ENCODE measurements around the gene MCM3AP.
"Not testable (repeated sequence)": the region's sequence is repeated elsewhere in the genome, so short reads cannot be mapped to it uniquely, and the experiment has no call there.

Gene MCM3AP

GRCh38 chr21:46229133-46229922 is 56.1 kb downstream of the MCM3AP start:
- Mint-ChIP-seq H3K4me3 (peak overlapping the region; percentile 90), H3K9me3 (no peaks in the 10 kb centered on the region)
- peak; percentile 33 for ATAC-seq (ENCODE audit: low read depth)

DNA sequence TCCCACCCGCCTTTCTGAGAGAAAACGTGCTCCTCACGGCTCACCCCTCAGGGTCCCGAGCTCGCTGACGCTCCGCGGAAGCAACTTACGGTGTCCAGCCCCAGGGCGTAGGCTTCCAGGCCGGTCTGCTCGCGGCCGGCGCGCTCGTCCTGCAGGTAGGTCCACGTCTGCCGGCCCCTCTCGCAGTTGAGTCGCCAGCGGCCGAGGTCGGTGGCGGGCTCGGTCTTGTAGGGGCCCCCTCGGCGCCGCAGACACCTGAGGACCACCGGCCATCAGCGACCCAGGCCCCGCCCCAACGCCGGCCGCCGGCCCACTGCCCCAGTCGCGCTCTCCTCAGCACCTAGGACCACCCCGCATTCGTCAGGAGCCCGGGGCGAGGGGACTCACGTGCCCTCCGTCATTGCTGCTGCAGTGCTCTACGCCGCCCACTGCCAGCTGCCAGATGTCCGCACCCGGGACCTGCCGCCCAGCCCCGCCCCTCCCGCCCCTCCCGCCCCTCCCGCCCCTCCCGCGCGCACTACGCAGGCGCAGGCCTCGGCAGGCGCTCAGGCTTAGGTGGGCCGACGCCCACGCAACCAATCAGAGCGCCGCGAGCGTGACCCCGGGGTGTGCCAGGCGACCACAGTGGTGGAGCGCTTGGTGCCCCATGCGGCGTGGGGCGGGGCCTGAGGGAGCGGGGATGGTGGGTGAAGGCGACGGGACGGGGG is 56.9 kb downstream of the MCM3AP start, which contains the start of gene LSS:
Gene LSS, minus strand, starts transcription at position 430 of the 707 bp plus-strand sequence. Its CDS starts 29 bp downstream, at position 401.
- ATAC-seq (ENCODE audit: low read depth) (peak; percentile 93), DNase-seq (ENCODE audit: low spot score in 2 of 2) (peak; percentile 90 to 97)
- H3K4me3 Mint-ChIP-seq, result peak within 1 kb of the TSS; percentile 90
- H3K27ac Mint-ChIP-seq, result peak within 1 kb of the TSS; percentile 85
- H3K9me3 Mint-ChIP-seq, result no peaks in the 10 kb centered on the region
- H3K36me3 Mint-ChIP-seq, result peaks cover 7% of the 10 kb centered on the region
- H3K4me1 Mint-ChIP-seq, result peaks cover 41% of the 10 kb centered on the region
- H3K27me3 Mint-ChIP-seq, result no peaks in the 10 kb centered on the region

More at GRCh38 chr21:46229133-46229922, 56.1 kb downstream of the MCM3AP start:
- peaks cover 14% of the 10 kb centered on the region for H3K36me3 Mint-ChIP-seq
- peak overlapping the region; percentile 85 for H3K27ac Mint-ChIP-seq
- H3K4me1 Mint-ChIP-seq, result peaks cover 41% of the 10 kb centered on the region
- no peaks in the 10 kb centered on the region for H3K27me3 Mint-ChIP-seq
- DNase-seq (ENCODE audit: low spot score in 2 of 2), result peak in 1 of 2 donors; percentile 67

DNA sequence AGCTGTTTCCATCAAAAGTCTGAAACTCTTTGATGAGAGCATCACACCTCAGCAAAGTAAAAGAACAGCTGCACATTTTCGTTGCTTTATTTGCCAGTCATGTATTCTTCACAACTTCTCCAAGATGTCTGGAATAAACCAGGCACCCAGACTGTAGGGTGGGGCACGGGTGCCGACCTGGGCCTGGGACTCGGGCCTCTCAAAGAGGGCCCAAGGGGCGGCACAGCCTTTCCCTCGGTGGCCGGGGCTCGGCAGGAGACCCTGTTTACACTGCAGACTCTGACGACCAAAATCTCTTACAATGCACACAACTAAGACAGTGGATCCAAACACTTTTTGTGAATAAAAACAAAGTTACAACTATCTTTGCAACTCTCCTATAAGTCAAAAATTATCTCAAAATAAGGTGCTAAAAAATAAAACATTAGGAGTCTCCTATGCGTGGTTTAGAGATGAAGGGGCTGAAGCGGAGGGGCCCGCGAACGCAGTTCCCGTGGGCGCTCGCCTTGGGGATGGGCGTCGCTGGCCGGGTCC is 57.5 kb downstream of the MCM3AP start:
- peak overlapping the region; percentile 85 for H3K27ac Mint-ChIP-seq
- no peak for ATAC-seq (ENCODE audit: low read depth)
- no peaks in the 10 kb centered on the region for H3K27me3 Mint-ChIP-seq
- H3K4me3 Mint-ChIP-seq, result peak overlapping the region; percentile 89
- peaks cover 5% of the 10 kb centered on the region for H3K36me3 Mint-ChIP-seq
- H3K9me3 Mint-ChIP-seq, result no peaks in the 10 kb centered on the region
- peaks cover 41% of the 10 kb centered on the region for H3K4me1 Mint-ChIP-seq
- DNase-seq (ENCODE audit: low spot score in 2 of 2), result no peak

GRCh38 chr21:46226920-46227599 is 58.4 kb downstream of the MCM3AP start:
- no peak for DNase-seq (ENCODE audit: low spot score in 2 of 2)
- Mint-ChIP-seq H3K9me3 (no peaks in the 10 kb centered on the region), H3K36me3 (peaks cover 10% of the 10 kb centered on the region), H3K4me3 (peak overlapping the region; percentile 89), H3K27ac (peak overlapping the region; percentile 85), H3K27me3 (no peaks in the 10 kb centered on the region), H3K4me1 (peaks cover 41% of the 10 kb centered on the region)
- ATAC-seq (ENCODE audit: low read depth), result no peak

- peak overlapping the region; percentile 85 for H3K27ac Mint-ChIP-seq
Observed at GRCh38 chr21:46226146-46226545, 59.3 kb downstream of the MCM3AP start.

DNA sequence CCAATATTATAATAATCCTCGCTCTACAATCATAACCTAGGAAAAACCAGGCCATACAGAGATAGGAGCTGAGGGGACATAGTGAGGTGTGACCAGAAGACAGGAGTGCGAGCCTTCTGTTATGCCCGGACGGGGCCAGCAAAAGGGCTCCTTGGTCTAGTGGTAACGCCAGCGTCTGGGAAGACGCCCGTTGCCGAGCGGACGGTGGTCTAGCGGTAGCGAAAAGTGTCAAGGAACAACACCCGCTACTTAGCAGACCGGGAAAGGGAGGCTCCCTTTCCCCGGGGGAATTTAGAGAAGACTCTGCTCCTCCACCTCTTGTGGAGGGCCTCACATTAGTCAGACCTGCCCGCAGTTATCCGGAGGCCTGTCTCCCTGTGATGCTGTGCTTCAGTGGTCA is 61.8 kb downstream of the MCM3AP start:
- not testable (repeated sequence) for DNase-seq (ENCODE audit: low spot score in 2 of 2); H3K27me3 Mint-ChIP-seq; H3K27ac Mint-ChIP-seq; ATAC-seq (ENCODE audit: low read depth); H3K4me3 Mint-ChIP-seq; H3K9me3 Mint-ChIP-seq
- Mint-ChIP-seq H3K4me1 (peaks cover 29% of the 10 kb centered on the region), H3K36me3 (peaks cover 21% of the 10 kb centered on the region)

More at GRCh38 chr21:46226146-46226545, 59.3 kb downstream of the MCM3AP start:
- H3K27me3 Mint-ChIP-seq, result no peaks in the 10 kb centered on the region
- peaks cover 9% of the 10 kb centered on the region for H3K36me3 Mint-ChIP-seq
- peaks cover 36% of the 10 kb centered on the region for H3K4me1 Mint-ChIP-seq
- no peak overlapping the region for H3K4me3 Mint-ChIP-seq
- ATAC-seq (ENCODE audit: low read depth), result no peak
- H3K9me3 Mint-ChIP-seq, result no peaks in the 10 kb centered on the region
- no peak for DNase-seq (ENCODE audit: low spot score in 2 of 2)

DNA sequence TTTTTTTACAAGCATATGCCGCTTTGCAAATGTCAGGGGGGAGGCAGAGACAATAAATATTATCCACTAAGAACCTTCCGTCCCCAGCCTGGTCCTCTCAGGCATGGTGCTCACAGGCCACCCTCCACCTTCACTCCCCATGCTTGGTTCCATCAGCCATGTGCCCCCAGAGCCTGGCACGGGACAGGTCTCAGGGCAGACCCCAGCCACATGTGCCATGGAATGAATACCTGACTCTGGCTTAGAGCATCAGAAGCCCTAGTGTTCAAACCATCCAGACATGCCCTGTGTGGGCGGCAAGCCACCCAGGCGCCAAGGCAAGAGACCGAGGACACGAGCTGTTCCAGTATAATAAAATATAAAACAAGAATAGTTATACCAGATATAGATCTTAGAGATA is 62.2 kb downstream of the MCM3AP start:
- ATAC-seq (ENCODE audit: low read depth) (no peak), DNase-seq (ENCODE audit: low spot score in 2 of 2) (no peak)
- Mint-ChIP-seq H3K4me3 (no peak overlapping the region), H3K27ac (no peak overlapping the region), H3K27me3 (no peaks in the 10 kb centered on the region), H3K36me3 (peaks cover 21% of the 10 kb centered on the region), H3K9me3 (no peaks in the 10 kb centered on the region), H3K4me1 (peaks cover 29% of the 10 kb centered on the region)

DNA sequence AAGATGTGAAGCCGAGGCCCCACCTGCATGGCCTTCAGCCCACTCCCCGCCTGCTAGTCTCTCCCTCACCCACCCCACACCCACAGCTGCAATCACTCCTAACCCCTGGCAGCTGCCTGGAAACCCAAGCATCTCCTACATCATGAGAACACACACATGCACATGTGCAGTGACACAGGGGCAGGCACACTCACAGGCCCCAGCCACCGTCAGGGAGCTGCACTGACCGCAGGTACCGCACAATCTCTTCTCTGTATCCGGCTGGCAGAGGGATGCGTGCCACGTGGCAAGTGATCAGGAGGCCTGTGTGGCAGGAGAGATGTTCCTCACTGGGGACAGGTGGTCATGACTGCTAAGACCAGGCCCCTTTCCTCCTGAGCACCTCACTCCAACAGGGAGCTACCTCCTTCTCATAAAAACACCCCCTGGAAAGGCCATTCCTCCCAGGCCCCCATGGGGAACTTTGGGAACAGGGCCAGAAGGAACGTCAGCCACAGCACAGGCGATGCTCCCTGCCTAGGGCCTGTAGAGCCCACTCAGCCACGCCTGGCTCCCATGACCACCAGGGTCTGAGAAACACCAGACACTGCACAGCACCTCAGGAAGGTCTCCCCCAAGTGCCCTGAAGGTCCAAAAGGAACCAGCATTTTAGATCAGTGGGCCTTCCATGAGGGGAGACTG is 62.8 kb downstream of the MCM3AP start:
- Mint-ChIP-seq H3K4me3 (no peak overlapping the region), H3K4me1 (peaks cover 26% of the 10 kb centered on the region), H3K9me3 (no peaks in the 10 kb centered on the region), H3K27ac (no peak overlapping the region), H3K27me3 (no peaks in the 10 kb centered on the region), H3K36me3 (peaks cover 21% of the 10 kb centered on the region)
- DNase-seq (ENCODE audit: low spot score in 2 of 2) (no peak), ATAC-seq (ENCODE audit: low read depth) (no peak)

DNA sequence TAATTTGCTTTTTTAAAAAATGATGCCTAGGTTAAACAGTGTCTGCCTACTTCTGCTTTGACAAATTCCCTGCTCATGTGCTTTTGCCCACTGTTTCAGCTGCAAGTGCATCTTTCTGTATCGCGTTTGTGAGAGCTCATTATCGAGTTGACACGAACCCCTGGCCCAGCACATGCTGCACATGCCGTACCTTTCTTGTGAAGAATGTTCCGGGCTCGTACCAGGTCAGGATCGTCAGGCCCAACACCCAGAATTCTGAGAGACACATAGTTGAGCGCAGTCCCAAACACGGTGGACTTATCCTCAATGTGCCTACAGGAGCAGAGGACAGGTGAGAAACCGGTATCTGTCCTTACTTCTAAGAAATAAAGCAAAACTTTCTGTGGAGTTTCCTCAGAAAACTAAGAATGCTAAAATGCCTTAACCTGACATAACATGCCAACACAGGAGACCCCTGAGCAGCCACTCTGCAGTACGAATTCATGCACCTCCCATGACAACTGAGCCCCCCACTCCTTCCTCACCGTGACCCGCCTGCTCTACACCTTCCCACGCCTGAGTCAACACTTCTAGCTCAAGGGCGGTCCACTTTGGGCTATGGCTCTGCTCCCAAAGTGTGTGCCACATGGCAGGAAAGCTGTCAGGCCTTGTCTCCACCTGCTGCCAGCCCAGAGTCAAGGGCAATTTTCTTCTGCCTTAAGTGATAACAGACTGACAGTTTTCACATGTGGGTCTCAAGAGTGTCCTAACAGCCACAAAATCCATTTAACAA is 63.6 kb downstream of the MCM3AP start:
- Mint-ChIP-seq H3K9me3 (no peaks in the 10 kb centered on the region), H3K27ac (no peak overlapping the region)
- no peak for ATAC-seq (ENCODE audit: low read depth)

GRCh38 chr21:46220847-46221246 is 64.6 kb downstream of the MCM3AP start:
- DNase-seq (ENCODE audit: low spot score in 2 of 2), result no peak
- no peaks in the 10 kb centered on the region for H3K9me3 Mint-ChIP-seq
- H3K36me3 Mint-ChIP-seq, result peaks cover 24% of the 10 kb centered on the region
- no peak overlapping the region for H3K4me3 Mint-ChIP-seq
- no peak for ATAC-seq (ENCODE audit: low read depth)
- peaks cover 10% of the 10 kb centered on the region for H3K4me1 Mint-ChIP-seq
- H3K27ac Mint-ChIP-seq, result peak overlapping the region; percentile 45
- H3K27me3 Mint-ChIP-seq, result no peaks in the 10 kb centered on the region

More for the DNA sequence above, 63.6 kb downstream of the MCM3AP start:
- Mint-ChIP-seq H3K4me1 (peaks cover 18% of the 10 kb centered on the region), H3K4me3 (no peak overlapping the region), H3K36me3 (peaks cover 21% of the 10 kb centered on the region), H3K27me3 (no peaks in the 10 kb centered on the region)
- no peak for DNase-seq (ENCODE audit: low spot score in 2 of 2)

GRCh38 chr21:46220275-46220810 is 65.1 kb downstream of the MCM3AP start:
- no peaks in the 10 kb centered on the region for H3K9me3 Mint-ChIP-seq
- peaks cover 24% of the 10 kb centered on the region for H3K36me3 Mint-ChIP-seq
- ATAC-seq (ENCODE audit: low read depth), result no peak
- no peak overlapping the region for H3K4me3 Mint-ChIP-seq
- no peak for DNase-seq (ENCODE audit: low spot score in 2 of 2)
- H3K27me3 Mint-ChIP-seq, result no peaks in the 10 kb centered on the region
- peak overlapping the region; percentile 45 for H3K27ac Mint-ChIP-seq
- H3K4me1 Mint-ChIP-seq, result peaks cover 5% of the 10 kb centered on the region

- H3K27ac Mint-ChIP-seq, result no peak overlapping the region
- no peak for ATAC-seq (ENCODE audit: low read depth)
- H3K4me3 Mint-ChIP-seq, result no peak overlapping the region
- H3K36me3 Mint-ChIP-seq, result peaks cover 24% of the 10 kb centered on the region
- DNase-seq (ENCODE audit: low spot score in 2 of 2), result no peak
- no peaks in the 10 kb centered on the region for H3K27me3 Mint-ChIP-seq
- H3K9me3 Mint-ChIP-seq, result no peaks in the 10 kb centered on the region
- H3K4me1 Mint-ChIP-seq, result peaks cover 3% of the 10 kb centered on the region
Observed at GRCh38 chr21:46219591-46220239, 65.7 kb downstream of the MCM3AP start.
